SK-N-SH treated with all-trans-retinoic acid at 6 μM for 48 hours (cell line): Measurements from ENCODE around the gene MGLL.
A peak's percentile ranks its signal among the peaks of the same experiment; 100 is the strongest.
"Not testable (repeated sequence)": the region's sequence is repeated elsewhere in the genome, so short reads cannot be mapped to it uniquely, and the experiment has no call there.

Source experiments
- ATAC-seq: fragments of 200-7000 bp; cut with Tn5 transposase; 3 replicates; pipeline ENCODE4 v1.9.1; 2020; ENCODE audit warnings: mild to moderate bottlenecking, moderate library complexity
- ARNTL ChIP-seq: fragments of 450-650 bp; formaldehyde crosslinking; IDR thresholded peaks from 2 replicates; pipeline ENCODE4 v1.5.0; 2020; ENCODE audit warnings: low read depth, mild to moderate bottlenecking, moderate library complexity, borderline replicate concordance
- CSDC2 ChIP-seq: fragments of 250-450 bp; sonication (Bioruptor Pico); IDR thresholded peaks from 2 replicates; pipeline ENCODE4 v1.5.0; 2020; ENCODE audit warnings: mild to moderate bottlenecking, moderate library complexity
- ESRRG ChIP-seq: fragments of 250-450 bp; sonication (Bioruptor Pico); IDR thresholded peaks from 2 replicates; pipeline ENCODE4 v1.6.1; 2021; ENCODE audit warnings: mild to moderate bottlenecking
- GLIS3 ChIP-seq: fragments of 250-450 bp; sonication (Bioruptor Pico); IDR thresholded peaks from 2 replicates; pipeline ENCODE4 v1.5.0; 2020; ENCODE audit warnings: mild to moderate bottlenecking, moderate library complexity
- ISL1 ChIP-seq: fragments of 250-450 bp; sonication (Bioruptor Pico); IDR thresholded peaks from 2 replicates; pipeline ENCODE4 v2.1.2; 2022; ENCODE audit warnings: mild to moderate bottlenecking, moderate library complexity
- OSR1 ChIP-seq: fragments of 250-450 bp; sonication (Bioruptor Pico); IDR thresholded peaks from 2 replicates; pipeline ENCODE4 v1.8.0; 2022; ENCODE audit warnings: moderate library complexity, mild to moderate bottlenecking, inconsistent platforms
- PATZ1 ChIP-seq: fragments of 250-450 bp; sonication (Bioruptor Pico); IDR thresholded peaks from 2 replicates; pipeline ENCODE4 v1.8.0; 2020; ENCODE audit warnings: mild to moderate bottlenecking, moderate library complexity, borderline replicate concordance
- POU6F1 ChIP-seq: fragments of 250-450 bp; sonication (Bioruptor Pico); IDR thresholded peaks from 2 replicates; pipeline ENCODE4 v1.8.0; 2021; ENCODE audit warnings: low read depth, mild to moderate bottlenecking, moderate library complexity, borderline replicate concordance
- PPARA ChIP-seq: fragments of 250-450 bp; sonication (Bioruptor Pico); IDR thresholded peaks from 2 replicates; pipeline ENCODE4 v1.5.0; 2020; ENCODE audit warnings: mild to moderate bottlenecking, borderline replicate concordance
- RARB ChIP-seq: fragments of 250-450 bp; sonication (Bioruptor Pico); IDR thresholded peaks from 2 replicates; pipeline ENCODE4 v1.8.0; 2021; ENCODE audit warnings: mild to moderate bottlenecking, moderate library complexity
- SNAI2 ChIP-seq: fragments of 250-450 bp; sonication (Bioruptor Pico); IDR thresholded peaks from 2 replicates; pipeline ENCODE4 v1.5.0; 2020; ENCODE audit warnings: mild to moderate bottlenecking, moderate library complexity
- TCF4 ChIP-seq: fragments of 250-450 bp; sonication (Bioruptor Pico); IDR thresholded peaks from 2 replicates; pipeline ENCODE4 v1.8.0; 2021; ENCODE audit warnings: mild to moderate bottlenecking, moderate library complexity, borderline replicate concordance
- TOX ChIP-seq: fragments of 250-450 bp; sonication (Bioruptor Pico); IDR thresholded peaks from 2 replicates; pipeline ENCODE4 v1.8.0; 2021; ENCODE audit warnings: mild to moderate bottlenecking, moderate library complexity, borderline replicate concordance
- TSHZ2 ChIP-seq: fragments of 250-450 bp; sonication (Bioruptor Pico); IDR thresholded peaks from 2 replicates; pipeline ENCODE4 v1.5.0; 2020; ENCODE audit warnings: mild to moderate bottlenecking, moderate library complexity
- ZC3H10 ChIP-seq: fragments of 250-450 bp; sonication (Bioruptor Pico); IDR thresholded peaks from 2 replicates; pipeline ENCODE4 v1.5.1; 2021; ENCODE audit warnings: mild to moderate bottlenecking, moderate library complexity
- ZFP3 ChIP-seq: fragments of 250-450 bp; sonication (Bioruptor Pico); IDR thresholded peaks from 2 replicates; pipeline ENCODE4 v1.5.0; 2020; ENCODE audit warnings: mild to moderate bottlenecking, moderate library complexity
- ZFP30 ChIP-seq: fragments of 450-650 bp; formaldehyde crosslinking; IDR thresholded peaks from 2 replicates; pipeline ENCODE4 v1.5.0; 2022; ENCODE audit warnings: mild to moderate bottlenecking, moderate library complexity
- ZNF565 ChIP-seq: fragments of 450-650 bp; formaldehyde crosslinking; conservative IDR thresholded peaks from 2 replicates; pipeline ENCODE4 v1.5.0; 2020; ENCODE audit warnings: low read depth, mild to moderate bottlenecking, moderate library complexity
- ZNF70 ChIP-seq: fragments of 450-650 bp; formaldehyde crosslinking; IDR thresholded peaks from 2 replicates; pipeline ENCODE4 v1.5.0; 2020; ENCODE audit warnings: mild to moderate bottlenecking, moderate library complexity
- ZNF8 ChIP-seq: fragments of 450-650 bp; formaldehyde crosslinking; IDR thresholded peaks from 2 replicates; pipeline ENCODE4 v1.5.0; 2020; ENCODE audit warnings: mild to moderate bottlenecking, moderate library complexity

Gene MGLL

GRCh38 chr3:127706312-127706711, 116.0 kb downstream of the MGLL start:
- ATAC-seq = no peak
- no peak for TF ChIP-seq RARB (CRISPR knock-in tag)
- no peak for TF ChIP-seq POU6F1 (CRISPR knock-in tag)
- no peak for TF ChIP-seq PPARA
- TF ChIP-seq SNAI2 (CRISPR knock-in tag) = no peak

GRCh38 chr3:127704840-127705239, 117.5 kb downstream of the MGLL start:
- TF ChIP-seq ZNF8 = peak; percentile 72
- ATAC-seq = not testable (repeated sequence)

GRCh38 chr3:127702151-127702578, 120.2 kb downstream of the MGLL start:
- no peak for ATAC-seq
- TF ChIP-seq ZNF565 (no peak), CSDC2 (no peak), ARNTL (CRISPR knock-in tag) (no peak), TSHZ2 (no peak), ESRRG (no peak), TCF4 (CRISPR knock-in tag) (no peak), TOX (CRISPR knock-in tag) (no peak), ISL1 (CRISPR knock-in tag) (no peak)

GRCh38 chr3:127701280-127701911, 120.9 kb downstream of the MGLL start:
- TF ChIP-seq TOX (CRISPR knock-in tag) (no peak), ZNF565 (no peak)
- TF ChIP-seq, all 23 proteins: peak for 0
- no peak for ATAC-seq

GRCh38 chr3:127700406-127700805, 121.9 kb downstream of the MGLL start:
- no peak for ATAC-seq
- no peak for TF ChIP-seq ZNF565
- no peak for TF ChIP-seq ZNF70 (CRISPR knock-in tag)

GRCh38 chr3:127699416-127700300, 122.7 kb downstream of the MGLL start:
- no peak for ATAC-seq

GRCh38 chr3:127698691-127699415, 123.5 kb downstream of the MGLL start:
- ATAC-seq = no peak
- TF ChIP-seq CSDC2 = no peak
- TF ChIP-seq ZNF8 = no peak
- no peak for TF ChIP-seq PPARA
- TF ChIP-seq ZC3H10 (CRISPR knock-in tag) = no peak
- no peak for TF ChIP-seq TCF4 (CRISPR knock-in tag)
- TF ChIP-seq GLIS3 (CRISPR knock-in tag) = no peak
- no peak for TF ChIP-seq TOX (CRISPR knock-in tag)
- no peak for TF ChIP-seq POU6F1 (CRISPR knock-in tag)
- no peak for TF ChIP-seq SNAI2 (CRISPR knock-in tag)
- TF ChIP-seq PATZ1 (CRISPR knock-in tag) = no peak
- no peak for TF ChIP-seq ZFP30
- no peak for TF ChIP-seq ZFP3
- no peak for TF ChIP-seq ISL1 (CRISPR knock-in tag)

More at GRCh38 chr3:127699416-127700300, 122.7 kb downstream of the MGLL start:
- TF ChIP-seq TOX (CRISPR knock-in tag) (no peak), OSR1 (CRISPR knock-in tag) (no peak), ZNF70 (CRISPR knock-in tag) (peak; percentile 93), ZFP30 (no peak), ZNF565 (no peak), TCF4 (CRISPR knock-in tag) (no peak), CSDC2 (no peak)
